Lung (tissue), 12 donors: ENCODE measurements around the gene MARCHF9. TPM values are rescaled to one million over a fixed set of nuclear protein-coding genes. Genes with fewer than 3 reads are reported as not detected.
A peak's percentile ranks its signal among the peaks of the same experiment; 100 is the strongest.

Experiments used
- ATAC-seq: fragments of 200-7000 bp; cut with Tn5 transposase; one replicate; pipeline ENCODE4 v1.9.1; 2020; ENCODE audit warnings: moderate number of reproducible peaks; ENCODE audit not compliant: insufficient read depth, low FRiP score
- DNase-seq, 3 donors: peaks; one replicate each; pipeline ENCODE4 v3.0.0-alpha.2; 2013 to 2017
- H3K27ac ChIP-seq, 2 donors: one replicate each; pipeline ENCODE4 v1.5.1; 2013; ENCODE audit warnings: mild to moderate bottlenecking in 2 of 2, moderate library complexity in 2 of 2, control low read depth in 1 of 2, inconsistent platforms in 1 of 2, low read depth in 1 of 2, low read length in 1 of 2
- H3K27me3 ChIP-seq, 3 donors: one replicate each; pipeline ENCODE4 v1.5.1; 2013; ENCODE audit warnings: low read length in 2 of 3; ENCODE audit not compliant: control insufficient read depth in 3 of 3, insufficient read depth in 3 of 3
- H3K36me3 ChIP-seq, 4 donors: one replicate each; pipeline ENCODE4 v1.5.1; 2013; ENCODE audit warnings: low read length in 4 of 4, mild to moderate bottlenecking in 1 of 4, moderate library complexity in 1 of 4; ENCODE audit not compliant: control insufficient read depth in 4 of 4, insufficient read depth in 4 of 4
- H3K4me1 ChIP-seq, 5 donors: one replicate each; pipeline ENCODE4 v1.5.1; 2013; ENCODE audit warnings: low read length in 5 of 5, mild to moderate bottlenecking in 2 of 5, moderate library complexity in 1 of 5; ENCODE audit not compliant: control insufficient read depth in 5 of 5, insufficient read depth in 5 of 5
- H3K4me3 ChIP-seq: one replicate; pipeline ENCODE4 v1.5.1; 2013; ENCODE audit warnings: mild to moderate bottlenecking, control low read depth, moderate library complexity
- H3K9ac ChIP-seq, 2 donors: one replicate each; pipeline ENCODE4 v1.5.1; 2013; ENCODE audit warnings: low read length in 2 of 2, control low read depth in 1 of 2; ENCODE audit not compliant: insufficient read depth in 1 of 2
- H3K9me3 ChIP-seq, 4 donors: one replicate each; pipeline ENCODE4 v1.5.1; 2013; ENCODE audit warnings: low read length in 3 of 4, mild to moderate bottlenecking in 1 of 4, moderate library complexity in 1 of 4; ENCODE audit not compliant: control insufficient read depth in 4 of 4, insufficient read depth in 3 of 4
- CTCF ChIP-seq: IDR thresholded peaks from 2 replicates; pipeline ENCODE4 v1.5.1; 2012; ENCODE audit warnings: mild to moderate bottlenecking; ENCODE audit errors: control extremely low read depth, extremely low read depth
- WGBS, 2 donors: extraction: QIAGEN DNeasy Blood & Tissue Kit; methylation state at CpG; one replicate each; pipeline ENCODE4 v1.1.7; 2013; 5-methylcytosine and 5-hydroxymethylcytosine counted together
- polyA plus RNA-seq, 2 donors: library from polyadenylated mRNA; stranded (reverse); fragments of 200-250 nt; gene quantifications; one replicate each; pipeline ENCODE4 v1.2.1, GENCODE V29; 2013
- total RNA-seq, 2 donors: library from RNA; depleted of rRNA in 1 of 2; stranded (reverse); fragments of >200 nt in 1 of 2; gene quantifications; one replicate each; pipeline ENCODE4 v1.2.1, GENCODE V29; 2014 to 2021
- donor health status: control.
- donor health status: control.
- donor health status: Bipolar disorder and iron deficiency.
- donor health status: healthy.
- donor health status: DM: yes; HTN: yes; CAD: no.

MARCHF9 gene
- total and polyA plus RNA-seq, 4 donors, result 12.1 to 31.1 (median 18.5) TPM

GRCh38 chr12:57751788-57752667 lies 2.9 kb upstream of the MARCHF9 start, which contains the start of gene CDK4:
CDK4 (minus strand) TSS chr12:57752310; CDS start chr12:57751717, 593 bp downstream.
- Histone ChIP-seq H3K9ac (peak within 1 kb of the TSS; percentile 91 to 96), H3K27ac (peak within 1 kb of the TSS; percentile 82 to 95), H3K27me3 (no peaks in the 10 kb centered on the region), H3K4me1 (peaks cover 5 to 42% (median 16%) of the 10 kb centered on the region in 5 donors), H3K4me3 (peak within 1 kb of the TSS; percentile 62), H3K9me3 (no peaks in the 10 kb centered on the region), H3K36me3 (peaks cover 9 to 23% (median 23%) of the 10 kb centered on the region in 4 donors)
- ATAC-seq, result peak; percentile 86
- peak; percentile 99 to 100 (median 100) for DNase-seq
- WGBS, 2 donors, result 0% methylated on average over 58 of the region's 58 CpGs
- no peak for TF ChIP-seq CTCF

GRCh38 chr12:57752668-57753000 lies 2.3 kb upstream of the MARCHF9 start:
- Histone ChIP-seq H3K4me3 (no peak overlapping the region), H3K9me3 (no peaks in the 10 kb centered on the region), H3K4me1 (peaks cover 5 to 42% (median 16%) of the 10 kb centered on the region in 5 donors)

GRCh38 chr12:57753756-57754337 lies 1.1 kb upstream of the MARCHF9 start:
- H3K4me1 ChIP-seq, result peaks cover 5 to 42% (median 16%) of the 10 kb centered on the region in 5 donors
- no peak for TF ChIP-seq CTCF
- H3K27ac ChIP-seq, result peak overlapping the region in 1 of 2 donors; percentile 27
- peaks cover 0 to 5% (median 0%) of the 10 kb centered on the region in 4 donors for H3K9me3 ChIP-seq
- H3K27me3 ChIP-seq, result no peaks in the 10 kb centered on the region
- DNase-seq, result no peak
- H3K9ac ChIP-seq, result no peak overlapping the region
- WGBS, 2 donors, result 26 to 56% methylated on average over 1 of the region's 1 CpG
- H3K36me3 ChIP-seq, result peaks cover 4 to 22% (median 14%) of the 10 kb centered on the region in 4 donors
- ATAC-seq, result no peak
- H3K4me3 ChIP-seq, result no peak overlapping the region

More at GRCh38 chr12:57752668-57753000, 2.3 kb upstream of the MARCHF9 start:
- H3K36me3 ChIP-seq, result peaks cover 5 to 21% (median 19%) of the 10 kb centered on the region in 4 donors
- 2% methylated on average over 5 of the region's 5 CpGs for WGBS, 2 donors
- DNase-seq (no peak), ATAC-seq (no peak)
- no peaks in the 10 kb centered on the region for H3K27me3 ChIP-seq
- TF ChIP-seq CTCF, result no peak
- H3K9ac ChIP-seq, result peak overlapping the region in 1 of 2 donors; percentile 27
- peak overlapping the region; percentile 7 to 56 for H3K27ac ChIP-seq
